Endometrial microvascular endothelial cells (primary cell): ENCODE data around the gene SFSWAP. TPM values are rescaled to one million over a fixed set of nuclear protein-coding genes. Genes with fewer than 3 reads are reported as not detected.

Source experiments
- in situ Hi-C: cut with HindIII; loops from 2 replicates; pipeline ENCODE4 v1.10.0; 2017; ENCODE audit warnings: low sequenced_read_pairs, low pct_unique_long_range_greater_than_20kb; ENCODE audit errors: inconsistent ontology term
- total RNA-seq: library from RNA; depleted of rRNA; stranded (reverse); fragments of >200 nt; gene quantifications from one replicate; pipeline ENCODE4 v1.2.3, GENCODE V29; 2015; ENCODE audit errors: inconsistent ontology term

The SFSWAP gene
- total RNA-seq, 1 donor from 2014 or later: 17.6 TPM

- in situ Hi-C loops: no loop called here
These were observed 108.1 kb downstream of the SFSWAP start for GRCh38 chr12:131818821-131819585.

GRCh38 chr12:131824450-131824849, 113.6 kb downstream of the SFSWAP start:
- in situ Hi-C loops: no loop called here

- in situ Hi-C loops: no loop called here
These were observed 114.4 kb downstream of the SFSWAP start for GRCh38 chr12:131825146-131825892.

- in situ Hi-C loops: no loop called here
These were observed 115.4 kb downstream of the SFSWAP start for GRCh38 chr12:131826097-131826928.

- in situ Hi-C loops: no loop called here
These were observed 117.2 kb downstream of the SFSWAP start, which contains the start of gene MMP17 for GRCh38 chr12:131827961-131828534. TSS of gene MMP17 (plus strand) at chr12:131828393. CDS start at chr12:131828495, 102 bp downstream.

- in situ Hi-C loops: no loop called here
These were observed 117.9 kb downstream of the SFSWAP start for GRCh38 chr12:131828671-131829355.

- in situ Hi-C loops: no loop called here
These were observed 118.5 kb downstream of the SFSWAP start for GRCh38 chr12:131829356-131829747.

GRCh38 chr12:131829791-131830334, 119.0 kb downstream of the SFSWAP start:
- in situ Hi-C loops: no loop called here

GRCh38 chr12:131830335-131830913, 119.5 kb downstream of the SFSWAP start:
- in situ Hi-C loops: no loop called here

GRCh38 chr12:131830914-131831571, 120.2 kb downstream of the SFSWAP start:
- in situ Hi-C loops: no loop called here

GRCh38 chr12:131831635-131832041, 120.7 kb downstream of the SFSWAP start:
- in situ Hi-C loops: no loop called here

- in situ Hi-C loops: no loop called here
These were observed 121.7 kb downstream of the SFSWAP start for GRCh38 chr12:131832321-131833231.

GRCh38 chr12:131833288-131833895, 122.5 kb downstream of the SFSWAP start:
- in situ Hi-C loops: no loop called here

GRCh38 chr12:131833896-131834641, 123.2 kb downstream of the SFSWAP start:
- in situ Hi-C loops: no loop called here
